GM19438 (cell line): ENCODE data around the gene MYOZ1.
"Not testable (repeated sequence)": the region's sequence is repeated elsewhere in the genome, so short reads cannot be mapped to it uniquely, and the experiment has no call there.

ENCODE experiments used
- ATAC-seq: cut with Tn5 transposase; IDR thresholded peaks from one replicate; pipeline ENCODE4 v1.9.1; 2021; ENCODE audit warnings: low read depth; ENCODE audit not compliant: unreplicated experiment

The MYOZ1 gene

GRCh38 chr10:73647875-73648651 lies 6.8 kb upstream of the MYOZ1 start:
- ATAC-seq = no peak

- no peak for ATAC-seq
These were observed 6.1 kb upstream of the MYOZ1 start for GRCh38 chr10:73647211-73647874.

- ATAC-seq = no peak
These were observed 5.3 kb upstream of the MYOZ1 start for GRCh38 chr10:73646598-73647041.

GRCh38 chr10:73645251-73645650 lies 4.0 kb upstream of the MYOZ1 start:
- no peak for ATAC-seq

- no peak for ATAC-seq
These were observed 3.5 kb upstream of the MYOZ1 start for GRCh38 chr10:73644767-73645166.

GRCh38 chr10:73644015-73644743 lies 2.9 kb upstream of the MYOZ1 start:
- ATAC-seq = no peak

- ATAC-seq = no peak
These were observed 2.1 kb upstream of the MYOZ1 start for GRCh38 chr10:73643362-73643761.

- ATAC-seq = no peak
These were observed 2.0 kb downstream of the MYOZ1 start for GRCh38 chr10:73639286-73639685.

- ATAC-seq = no peak
These were observed 5.5 kb downstream of the MYOZ1 start for GRCh38 chr10:73635781-73636180.

GRCh38 chr10:73634421-73634820 lies 6.9 kb downstream of the MYOZ1 start:
- no peak for ATAC-seq

GRCh38 chr10:73629165-73629564 lies 12.1 kb downstream of the MYOZ1 start:
- no peak for ATAC-seq

- ATAC-seq = no peak
These were observed 12.9 kb downstream of the MYOZ1 start for GRCh38 chr10:73628405-73628804.

- no peak for ATAC-seq
These were observed 14.0 kb downstream of the MYOZ1 start for GRCh38 chr10:73627300-73627699.

GRCh38 chr10:73625884-73626752 lies 15.2 kb downstream of the MYOZ1 start:
- peak; percentile 96 for ATAC-seq

GRCh38 chr10:73625004-73625883 lies 16.0 kb downstream of the MYOZ1 start:
- ATAC-seq = peak; percentile 28

GRCh38 chr10:73623056-73623455 lies 18.2 kb downstream of the MYOZ1 start:
- no peak for ATAC-seq

GRCh38 chr10:73620974-73621373 lies 20.3 kb downstream of the MYOZ1 start:
- not testable (repeated sequence) for ATAC-seq

- ATAC-seq = not testable (repeated sequence)
These were observed 24.1 kb downstream of the MYOZ1 start for GRCh38 chr10:73617143-73617542.

- no peak for ATAC-seq
These were observed 26.6 kb downstream of the MYOZ1 start for GRCh38 chr10:73614720-73615119.
